OCI-LY1 (cell line): Measurements from ENCODE around the gene SMIM5.

Experiments
- H2AFZ ChIP-seq: fragments of 200-600 bp; sonication (generic), shearing (Covaris generic); 2 replicates; pipeline ENCODE4 v1.6.0; 2014; ENCODE audit warnings: antibody characterized with exemption, mild to moderate bottlenecking, low read length
- H3F3A ChIP-seq: fragments of 200-600 bp; sonication (generic), shearing (Covaris generic); 2 replicates; pipeline ENCODE4 v1.6.0; 2014; ENCODE audit warnings: mild to moderate bottlenecking, antibody characterized with exemption, low read length, moderate library complexity; ENCODE audit not compliant: insufficient read depth
- H3K27ac ChIP-seq: fragments of 200-600 bp; sonication (generic); 2 replicates; pipeline ENCODE4 v1.5.1; 2014; ENCODE audit warnings: low read length, mixed run types, mild to moderate bottlenecking, low read depth; ENCODE audit not compliant: poor library complexity, severe bottlenecking
- H3K27me3 ChIP-seq: fragments of 200-600 bp; sonication (generic); 2 replicates; pipeline ENCODE4 v1.6.0; 2014; ENCODE audit warnings: antibody characterized with exemption, mild to moderate bottlenecking, low read length, moderate library complexity; ENCODE audit not compliant: insufficient read depth
- H3K36me3 ChIP-seq: fragments of 200-600 bp; sonication (generic); 2 replicates; pipeline ENCODE4 v1.6.1; 2014; ENCODE audit warnings: mild to moderate bottlenecking, antibody characterized with exemption, low read length, moderate library complexity, mixed read lengths; ENCODE audit not compliant: insufficient read depth
- H3K4me1 ChIP-seq: fragments of 200-600 bp; sonication (generic); 2 replicates; pipeline ENCODE4 v1.5.1; 2014; ENCODE audit warnings: mild to moderate bottlenecking, low read length, moderate library complexity; ENCODE audit not compliant: insufficient read depth, severe bottlenecking
- H3K4me2 ChIP-seq: fragments of 200-600 bp; sonication (generic), shearing (Covaris generic); 2 replicates; pipeline ENCODE4 v1.6.1; 2014; ENCODE audit warnings: low read length
- H3K4me3 ChIP-seq: fragments of 200-600 bp; sonication (generic); 2 replicates; pipeline ENCODE4 v1.5.1; 2014; ENCODE audit warnings: low read length, low read depth, mild to moderate bottlenecking, mixed read lengths; ENCODE audit not compliant: poor library complexity, severe bottlenecking
- H3K79me2 ChIP-seq: fragments of 200-600 bp; shearing (Covaris generic); 2 replicates; pipeline ENCODE4 v1.6.1; 2016; ENCODE audit warnings: mixed run types, low read length, mixed read lengths; ENCODE audit not compliant: insufficient read depth
- H3K9ac ChIP-seq: fragments of 200-600 bp; sonication (generic), shearing (Covaris generic); 2 replicates; pipeline ENCODE4 v1.6.1; 2014; ENCODE audit warnings: mild to moderate bottlenecking, low read length, mixed read lengths
- H3K9me2 ChIP-seq: fragments of 200-600 bp; sonication (generic), shearing (Covaris generic); 2 replicates; pipeline ENCODE4 v1.6.1; 2014; ENCODE audit warnings: low read depth, mild to moderate bottlenecking, low read length, mixed read lengths
- H3K9me3 ChIP-seq: fragments of 200-600 bp; shearing (Covaris generic); 2 replicates; pipeline ENCODE4 v1.6.1; 2014; ENCODE audit warnings: low read length, mixed read lengths
- H4K20me1 ChIP-seq: fragments of 200-600 bp; sonication (generic), shearing (Covaris generic); 2 replicates; pipeline ENCODE4 v1.6.0; 2016; ENCODE audit warnings: mild to moderate bottlenecking, low read length; ENCODE audit not compliant: insufficient read depth
- EZH2 ChIP-seq: fragments of 200-600 bp; sonication (generic), shearing (Covaris generic); IDR thresholded peaks from 2 replicates; pipeline ENCODE4 v1.8.0; 2017; ENCODE audit warnings: borderline replicate concordance, mixed run types, mild to moderate bottlenecking, antibody characterized with exemption, low read length, moderate library complexity, mixed read lengths
- TF ChIP-seq, protein P1 (sequence below): fragments of 200-600 bp; sonication (generic), shearing (Covaris generic); IDR thresholded peaks from 2 replicates; pipeline ENCODE4 v1.5.1; 2017; ENCODE audit warnings: mild to moderate bottlenecking, antibody characterized with exemption, low read length, moderate library complexity, mixed read lengths

SMIM5 gene

DNA sequence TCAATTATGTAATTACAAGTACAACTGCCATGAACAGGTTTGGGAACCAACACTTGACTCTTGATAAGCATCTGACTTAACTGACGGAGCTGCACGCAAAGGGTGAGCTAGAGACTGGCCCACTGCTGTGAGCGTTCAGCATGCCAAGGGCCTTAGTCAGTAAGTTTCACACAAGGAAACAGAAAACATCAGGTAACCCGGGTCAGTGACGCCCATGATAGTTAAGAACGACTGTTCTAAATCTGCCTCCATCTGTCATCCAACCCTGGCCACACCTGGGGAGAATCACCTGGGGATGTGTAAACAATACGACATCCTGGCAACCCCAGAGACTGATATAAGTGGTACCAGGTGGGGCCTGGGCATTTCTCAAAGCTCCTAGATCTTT, 12.3 kb downstream of the SMIM5 start:
- no peak overlapping the region for H3K27ac ChIP-seq
- no peak overlapping the region for H3K4me3 ChIP-seq
- no peaks in the 10 kb centered on the region for H4K20me1 ChIP-seq
- H3F3A ChIP-seq = no peaks in the 10 kb centered on the region
- no peak overlapping the region for H3K4me2 ChIP-seq
- H3K79me2 ChIP-seq = no peaks in the 10 kb centered on the region
- H3K4me1 ChIP-seq = peaks cover 8% of the 10 kb centered on the region
- TF ChIP-seq, protein P1, sequence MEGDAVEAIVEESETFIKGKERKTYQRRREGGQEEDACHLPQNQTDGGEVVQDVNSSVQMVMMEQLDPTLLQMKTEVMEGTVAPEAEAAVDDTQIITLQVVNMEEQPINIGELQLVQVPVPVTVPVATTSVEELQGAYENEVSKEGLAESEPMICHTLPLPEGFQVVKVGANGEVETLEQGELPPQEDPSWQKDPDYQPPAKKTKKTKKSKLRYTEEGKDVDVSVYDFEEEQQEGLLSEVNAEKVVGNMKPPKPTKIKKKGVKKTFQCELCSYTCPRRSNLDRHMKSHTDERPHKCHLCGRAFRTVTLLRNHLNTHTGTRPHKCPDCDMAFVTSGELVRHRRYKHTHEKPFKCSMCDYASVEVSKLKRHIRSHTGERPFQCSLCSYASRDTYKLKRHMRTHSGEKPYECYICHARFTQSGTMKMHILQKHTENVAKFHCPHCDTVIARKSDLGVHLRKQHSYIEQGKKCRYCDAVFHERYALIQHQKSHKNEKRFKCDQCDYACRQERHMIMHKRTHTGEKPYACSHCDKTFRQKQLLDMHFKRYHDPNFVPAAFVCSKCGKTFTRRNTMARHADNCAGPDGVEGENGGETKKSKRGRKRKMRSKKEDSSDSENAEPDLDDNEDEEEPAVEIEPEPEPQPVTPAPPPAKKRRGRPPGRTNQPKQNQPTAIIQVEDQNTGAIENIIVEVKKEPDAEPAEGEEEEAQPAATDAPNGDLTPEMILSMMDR = no peak
- TF ChIP-seq EZH2 = no peak
- H2AFZ ChIP-seq = no peak overlapping the region
- H3K9ac ChIP-seq = no peak overlapping the region
- no peaks in the 10 kb centered on the region for H3K27me3 ChIP-seq
- H3K9me2 ChIP-seq = no peaks in the 10 kb centered on the region
- no peaks in the 10 kb centered on the region for H3K9me3 ChIP-seq
- peaks cover 35% of the 10 kb centered on the region; the same call in 1 of the 2 replicates for H3K36me3 ChIP-seq

DNA sequence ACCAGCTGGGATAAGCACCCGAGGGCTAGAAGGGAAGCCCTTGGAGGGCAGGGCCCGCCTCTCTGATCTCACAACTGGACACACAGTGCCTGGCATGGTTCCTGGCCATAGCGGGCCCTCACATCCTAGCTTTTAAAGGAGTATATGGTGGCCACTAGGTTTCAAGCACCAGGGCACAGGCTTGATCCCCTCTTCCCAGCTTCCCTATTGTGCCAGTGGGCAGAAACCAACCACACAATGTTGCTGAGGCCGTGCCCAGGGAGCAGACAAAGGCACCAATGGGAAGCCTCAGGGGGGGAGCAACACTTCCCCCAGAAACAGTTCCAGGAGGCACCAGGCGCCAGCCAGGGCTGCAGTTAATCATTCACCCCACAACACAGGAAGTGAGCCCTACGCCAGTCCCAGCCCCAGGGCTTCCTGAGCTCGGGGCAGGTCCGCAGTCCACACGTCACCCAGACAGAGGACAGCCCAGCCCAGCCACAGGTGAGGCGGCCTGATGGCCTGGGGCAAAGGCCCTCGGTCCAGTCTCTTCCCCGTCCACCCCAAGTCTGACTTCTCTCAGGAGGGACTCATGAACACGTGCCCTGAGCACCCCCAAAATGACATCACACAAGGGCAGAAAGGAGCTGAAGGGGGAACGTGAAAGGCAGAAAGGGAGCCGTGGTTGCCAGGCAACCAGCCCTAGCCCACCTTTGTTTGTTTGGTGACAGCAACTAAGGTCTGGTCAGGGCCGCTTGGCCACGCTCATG, 12.8 kb downstream of the SMIM5 start:
- Histone ChIP-seq H2AFZ (no peak overlapping the region), H3K4me1 (peaks cover 10% of the 10 kb centered on the region), H3K79me2 (no peaks in the 10 kb centered on the region), H3K9ac (no peak overlapping the region), H3F3A (no peaks in the 10 kb centered on the region), H4K20me1 (no peaks in the 10 kb centered on the region), H3K9me3 (no peaks in the 10 kb centered on the region), H3K27ac (no peak overlapping the region), H3K4me2 (no peak overlapping the region), H3K4me3 (no peak overlapping the region), H3K27me3 (no peaks in the 10 kb centered on the region), H3K36me3 (peaks cover 41% of the 10 kb centered on the region; the same call in 1 of the 2 replicates), H3K9me2 (no peaks in the 10 kb centered on the region)
- TF ChIP-seq, protein P1 = no peak
- TF ChIP-seq EZH2 = no peak

DNA sequence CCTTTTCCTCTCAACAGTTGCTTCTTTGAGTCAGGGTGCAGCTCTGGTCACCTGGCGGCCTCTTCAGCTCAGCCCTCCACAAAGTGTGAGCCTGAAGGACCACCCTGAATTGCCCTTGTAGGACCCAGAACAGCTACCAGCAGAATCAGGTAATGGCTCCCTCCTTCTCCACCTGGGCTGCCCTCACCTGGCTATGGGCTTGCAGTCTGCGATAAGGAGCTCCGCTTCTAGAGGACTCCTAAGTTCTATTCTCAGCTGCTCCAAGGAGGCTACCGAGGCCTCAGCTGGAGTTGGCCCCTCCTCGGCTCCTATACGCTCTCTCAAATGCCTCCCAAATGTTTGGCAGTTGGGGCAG, 13.4 kb downstream of the SMIM5 start:
- Histone ChIP-seq H3F3A (no peaks in the 10 kb centered on the region), H3K9me3 (no peaks in the 10 kb centered on the region), H3K27me3 (no peaks in the 10 kb centered on the region), H4K20me1 (no peaks in the 10 kb centered on the region), H3K4me3 (no peak overlapping the region), H3K4me2 (no peak overlapping the region), H3K79me2 (no peaks in the 10 kb centered on the region), H3K9ac (no peak overlapping the region), H3K9me2 (no peaks in the 10 kb centered on the region), H3K4me1 (peaks cover 10% of the 10 kb centered on the region), H2AFZ (no peak overlapping the region), H3K36me3 (peaks cover 46% of the 10 kb centered on the region; the same call in 1 of the 2 replicates), H3K27ac (no peak overlapping the region)
- TF ChIP-seq, protein P1 = no peak
- TF ChIP-seq EZH2 = no peak
